CD8-positive, alpha-beta memory T cell (primary cell): ENCODE results near the gene DIP2B. TPM values are rescaled to one million over a fixed set of nuclear protein-coding genes. Genes with fewer than 3 reads are reported as not detected.
"Not testable (repeated sequence)": the region's sequence is repeated elsewhere in the genome, so short reads cannot be mapped to it uniquely, and the experiment has no call there.

ENCODE experiments used
- CTCF ChIA-PET: fragments of 350-600 bp; sonication (Branson Sonifier 250); formaldehyde crosslinking; loops from one replicate; lab custom pipeline; 2021; ENCODE audit warnings: antibody characterized with exemption; lab: Charles Lee
- POLR2A ChIA-PET: fragments of 350-600 bp; sonication (Branson Sonifier 250); formaldehyde crosslinking; loops from one replicate; lab custom pipeline; 2021; ENCODE audit warnings: antibody characterized with exemption; lab: Charles Lee
- DNase-seq, 5 donors: peaks; one replicate each; pipeline versions ENCODE4 v3.0.0 to v3.0.0-alpha.2; 2020 to 2022; ENCODE audit warnings: mixed read lengths in 1 of 5
- H3K27ac ChIP-seq: one replicate; pipeline ENCODE4 v1.7.0; 2013; ENCODE audit warnings: low read depth, mild to moderate bottlenecking, low read length, moderate library complexity
- H3K27me3 ChIP-seq: 2 replicates; pipeline ENCODE4 v1.7.0; 2013; ENCODE audit warnings: low read length, mild to moderate bottlenecking; ENCODE audit not compliant: insufficient read depth, poor library complexity, severe bottlenecking
- H3K36me3 ChIP-seq: 2 replicates; pipeline ENCODE4 v1.7.0; 2013; ENCODE audit warnings: mild to moderate bottlenecking, low read length, moderate library complexity; ENCODE audit not compliant: insufficient read depth
- H3K4me1 ChIP-seq: 2 replicates; pipeline ENCODE4 v1.7.0; 2013; ENCODE audit warnings: mild to moderate bottlenecking, low read length, moderate library complexity; ENCODE audit not compliant: insufficient read depth
- H3K4me3 ChIP-seq: 2 replicates; pipeline ENCODE4 v1.7.0; 2013; ENCODE audit warnings: mild to moderate bottlenecking, low read length
- H3K9me3 ChIP-seq: 2 replicates; pipeline ENCODE4 v1.7.0; 2013; ENCODE audit warnings: mild to moderate bottlenecking, low read length
- H3K27ac Mint-ChIP-seq, 8 donors: one replicate each; pipeline ENCODE4 v1.8.0; 2020 to 2021; ENCODE audit warnings: mixed read lengths in 8 of 8, mild to moderate bottlenecking in 6 of 8, inconsistent platforms in 3 of 8, moderate library complexity in 3 of 8
- H3K27me3 Mint-ChIP-seq, 2 donors: one replicate each; pipeline ENCODE4 v1.8.0; 2020 to 2021; ENCODE audit warnings: mixed read lengths in 2 of 2, mild to moderate bottlenecking in 1 of 2, moderate library complexity in 1 of 2
- H3K36me3 Mint-ChIP-seq, 3 donors: one replicate each; pipeline ENCODE4 v1.8.0; 2020 to 2021; ENCODE audit warnings: mixed read lengths in 3 of 3, inconsistent platforms in 1 of 3, mild to moderate bottlenecking in 1 of 3
- H3K4me1 Mint-ChIP-seq, 3 donors: one replicate each; pipeline ENCODE4 v1.8.0; 2020 to 2021; ENCODE audit warnings: mixed read lengths in 3 of 3, inconsistent platforms in 1 of 3, mild to moderate bottlenecking in 1 of 3
- H3K4me3 Mint-ChIP-seq, 7 donors: one replicate each; pipeline ENCODE4 v1.8.0; 2020 to 2021; ENCODE audit warnings: mixed read lengths in 7 of 7, mild to moderate bottlenecking in 6 of 7, moderate library complexity in 4 of 7, inconsistent platforms in 2 of 7
- H3K9me3 Mint-ChIP-seq, 5 donors: one replicate each; pipeline ENCODE4 v1.8.0; 2020 to 2022; ENCODE audit warnings: mixed read lengths in 5 of 5, mild to moderate bottlenecking in 3 of 5, moderate library complexity in 2 of 5, inconsistent platforms in 1 of 5
- polyA plus RNA-seq: library from polyadenylated mRNA; unstranded; fragments of 300-500 nt; fragmentation: Illumina TruSeq; gene quantifications from one replicate; pipeline ENCODE4 v1.2.3, GENCODE V29; 2021
- total RNA-seq, 2 experiments: library from RNA; stranded (reverse); gene quantifications; one replicate each; pipeline ENCODE4 v1.2.3, GENCODE V29; 2021

Gene DIP2B
- total and polyA plus RNA-seq, 3 experiments from 2014 or later = 7.9 to 21.0 (median 20.4) TPM

DNA sequence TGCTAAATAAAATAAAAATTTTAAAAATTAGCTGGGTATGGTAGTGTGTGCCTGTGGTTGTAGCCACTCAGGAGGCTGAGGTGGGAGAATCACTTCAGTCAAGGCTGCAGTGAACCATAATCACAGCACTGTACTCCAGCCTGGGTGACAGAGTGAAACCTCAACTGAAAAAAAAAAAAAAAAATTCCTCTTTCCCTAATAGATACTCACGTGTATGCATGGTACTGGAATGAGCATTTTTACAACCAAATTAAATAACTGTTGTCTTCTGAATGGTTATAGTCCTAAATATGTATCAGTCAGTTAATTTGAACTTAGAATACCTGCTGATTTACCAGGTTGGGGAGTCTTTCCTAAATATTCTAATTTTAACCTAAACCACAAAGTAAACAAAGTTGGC is 160.8 kb downstream of the DIP2B start:
- Mint-ChIP-seq H3K4me1 (peaks cover 0 to 1% (median 0%) of the 10 kb centered on the region in 3 donors), H3K4me3 (no peak overlapping the region), H3K27me3 (no peaks in the 10 kb centered on the region), H3K9me3 (no peaks in the 10 kb centered on the region), H3K27ac (no peak overlapping the region), H3K36me3 (peaks cover 0 to 22% (median 8%) of the 10 kb centered on the region in 3 donors)
- H3K4me1 ChIP-seq = no peaks in the 10 kb centered on the region
- no peaks in the 10 kb centered on the region for H3K27me3 ChIP-seq
- no peak overlapping the region for H3K27ac ChIP-seq
- no peaks in the 10 kb centered on the region for H3K9me3 ChIP-seq
- POLR2A ChIA-PET = no interaction called here
- CTCF ChIA-PET = no interaction called here
- DNase-seq = no peak
- H3K4me3 ChIP-seq = no peak overlapping the region
- no peaks in the 10 kb centered on the region for H3K36me3 ChIP-seq

GRCh38 chr12:50666023-50666422 is 161.2 kb downstream of the DIP2B start:
- no peak overlapping the region for H3K27ac ChIP-seq
- H3K9me3 Mint-ChIP-seq = no peaks in the 10 kb centered on the region
- ChIA-PET POLR2A (no interaction called here), CTCF (no interaction called here)
- H3K27me3 Mint-ChIP-seq = no peaks in the 10 kb centered on the region
- peaks cover 0 to 23% (median 11%) of the 10 kb centered on the region in 3 donors for H3K36me3 Mint-ChIP-seq
- H3K4me1 ChIP-seq = no peaks in the 10 kb centered on the region
- no peaks in the 10 kb centered on the region for H3K27me3 ChIP-seq
- no peaks in the 10 kb centered on the region for H3K9me3 ChIP-seq
- no peak overlapping the region for H3K4me3 Mint-ChIP-seq
- peaks cover 2% of the 10 kb centered on the region for H3K36me3 ChIP-seq
- H3K4me1 Mint-ChIP-seq = peaks cover 0 to 1% (median 0%) of the 10 kb centered on the region in 3 donors
- no peak for DNase-seq
- H3K4me3 ChIP-seq = no peak overlapping the region
- H3K27ac Mint-ChIP-seq = no peak overlapping the region

DNA sequence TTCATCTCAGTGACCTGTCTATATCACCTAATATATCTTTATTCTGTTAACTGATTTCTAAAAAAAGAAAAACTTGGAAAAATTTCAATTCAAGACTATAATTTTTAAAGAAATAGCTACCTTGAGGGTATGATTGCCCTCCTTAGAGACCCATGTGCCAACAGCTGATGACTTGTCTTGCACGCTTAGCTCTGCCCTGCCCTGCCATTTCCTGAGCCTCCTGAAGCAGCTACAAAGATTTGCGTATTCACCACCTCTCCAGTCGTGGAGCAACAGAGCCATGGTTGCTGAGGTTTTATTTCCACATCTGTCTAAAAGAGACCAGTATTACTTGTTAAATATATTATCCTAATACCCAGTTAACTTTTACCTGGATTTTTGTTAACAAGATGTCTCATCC is 167.4 kb downstream of the DIP2B start:
- CTCF ChIA-PET = no interaction called here
- Mint-ChIP-seq H3K4me1 (no peaks in the 10 kb centered on the region), H3K27me3 (no peaks in the 10 kb centered on the region), H3K27ac (peak overlapping the region in 1 of 8 donors; percentile 19), H3K4me3 (no peak overlapping the region), H3K36me3 (peaks cover 0 to 55% (median 19%) of the 10 kb centered on the region in 3 donors), H3K9me3 (no peaks in the 10 kb centered on the region)
- Histone ChIP-seq H3K4me1 (no peaks in the 10 kb centered on the region), H3K27me3 (no peaks in the 10 kb centered on the region), H3K36me3 (peaks cover 16% of the 10 kb centered on the region), H3K4me3 (no peak overlapping the region), H3K9me3 (no peaks in the 10 kb centered on the region), H3K27ac (no peak overlapping the region)
- DNase-seq = no peak
- POLR2A ChIA-PET = no interaction called here

- no peak overlapping the region for H3K4me3 Mint-ChIP-seq
- Histone ChIP-seq H3K9me3 (no peaks in the 10 kb centered on the region), H3K27ac (no peak overlapping the region), H3K4me1 (no peaks in the 10 kb centered on the region), H3K4me3 (no peak overlapping the region), H3K27me3 (no peaks in the 10 kb centered on the region), H3K36me3 (peaks cover 25% of the 10 kb centered on the region)
- H3K9me3 Mint-ChIP-seq = no peaks in the 10 kb centered on the region
- H3K27ac Mint-ChIP-seq = no peak overlapping the region
- H3K27me3 Mint-ChIP-seq = no peaks in the 10 kb centered on the region
- POLR2A ChIA-PET = no interaction called here
- no peaks in the 10 kb centered on the region for H3K4me1 Mint-ChIP-seq
- no peak for DNase-seq
- CTCF ChIA-PET = interaction anchor here (0.6 kb wide), 1 partner anchor 161 kb away, joined by 3 read pairs; no protein-coding TSS in a partner anchor
- H3K36me3 Mint-ChIP-seq = peaks cover 4 to 74% (median 22%) of the 10 kb centered on the region in 3 donors
Measured at GRCh38 chr12:50676756-50677155, 172.0 kb downstream of the DIP2B start.

DNA sequence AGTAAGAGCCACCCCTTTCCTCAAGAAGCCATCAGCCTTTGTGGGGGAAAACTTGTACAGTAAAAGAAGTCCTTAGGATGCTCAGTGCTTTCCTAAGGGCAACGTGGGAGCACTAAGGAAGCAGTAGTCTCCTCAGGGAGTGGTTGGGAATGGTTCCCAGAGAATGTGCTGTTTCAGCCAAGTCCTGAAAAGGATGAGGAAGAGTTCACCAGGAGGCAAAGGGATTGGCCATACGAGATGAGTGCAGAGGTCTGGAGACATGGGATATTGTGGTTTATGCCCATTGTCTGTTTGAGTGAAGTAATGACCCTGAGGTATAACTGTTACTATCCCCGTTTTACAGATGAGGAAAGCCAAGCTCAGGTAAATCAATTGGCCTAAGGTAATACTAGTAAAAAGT is 173.1 kb downstream of the DIP2B start:
- no peaks in the 10 kb centered on the region for H3K9me3 Mint-ChIP-seq
- Histone ChIP-seq H3K4me3 (no peak overlapping the region), H3K27me3 (no peaks in the 10 kb centered on the region), H3K4me1 (no peaks in the 10 kb centered on the region), H3K9me3 (no peaks in the 10 kb centered on the region), H3K36me3 (peaks cover 25% of the 10 kb centered on the region), H3K27ac (no peak overlapping the region)
- POLR2A ChIA-PET = no interaction called here
- H3K27me3 Mint-ChIP-seq = no peaks in the 10 kb centered on the region
- no peaks in the 10 kb centered on the region for H3K4me1 Mint-ChIP-seq
- CTCF ChIA-PET = no interaction called here
- no peak overlapping the region for H3K4me3 Mint-ChIP-seq
- peak overlapping the region in 2 of 8 donors; percentile 8 to 64 for H3K27ac Mint-ChIP-seq
- H3K36me3 Mint-ChIP-seq = peaks cover 7 to 78% (median 25%) of the 10 kb centered on the region in 3 donors
- DNase-seq = no peak

GRCh38 chr12:50678650-50679365 is 174.0 kb downstream of the DIP2B start:
- no peak overlapping the region for H3K4me3 Mint-ChIP-seq

DNA sequence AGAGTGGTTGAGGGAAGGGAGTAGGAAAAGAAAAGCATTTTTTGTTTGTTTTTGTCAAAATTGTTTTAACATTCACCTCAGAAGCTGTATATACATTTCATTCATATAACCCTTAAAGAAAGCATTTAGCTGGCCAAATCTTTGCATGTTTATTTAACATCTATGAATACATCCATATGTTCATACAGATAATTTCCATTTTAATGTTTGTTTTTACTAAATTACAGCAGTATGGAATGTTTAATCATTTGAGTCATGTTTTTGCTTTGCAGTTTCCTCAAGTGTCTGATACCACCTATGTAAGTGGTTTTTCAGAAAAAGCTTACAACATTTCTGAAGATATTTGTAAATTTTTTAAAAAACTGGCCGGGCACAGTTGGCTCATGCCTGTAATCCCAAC is 174.8 kb downstream of the DIP2B start:
- DNase-seq = no peak
- H3K27me3 ChIP-seq = no peaks in the 10 kb centered on the region
- no peak overlapping the region for H3K4me3 Mint-ChIP-seq
- H3K4me1 Mint-ChIP-seq = no peaks in the 10 kb centered on the region
- no peak overlapping the region for H3K27ac Mint-ChIP-seq
- no peaks in the 10 kb centered on the region for H3K4me1 ChIP-seq
- H3K36me3 Mint-ChIP-seq = peaks cover 7 to 80% (median 25%) of the 10 kb centered on the region in 3 donors
- no peak overlapping the region for H3K27ac ChIP-seq
- no peaks in the 10 kb centered on the region for H3K27me3 Mint-ChIP-seq
- peaks cover 24% of the 10 kb centered on the region for H3K36me3 ChIP-seq
- no peaks in the 10 kb centered on the region for H3K9me3 ChIP-seq
- H3K9me3 Mint-ChIP-seq = no peaks in the 10 kb centered on the region
- H3K4me3 ChIP-seq = no peak overlapping the region
- ChIA-PET POLR2A (no interaction called here), CTCF (no interaction called here)

More at GRCh38 chr12:50678650-50679365, 174.0 kb downstream of the DIP2B start:
- Histone ChIP-seq H3K27ac (no peak overlapping the region), H3K36me3 (peaks cover 25% of the 10 kb centered on the region), H3K9me3 (no peaks in the 10 kb centered on the region), H3K27me3 (no peaks in the 10 kb centered on the region), H3K4me3 (no peak overlapping the region), H3K4me1 (no peaks in the 10 kb centered on the region)
- no peaks in the 10 kb centered on the region for H3K27me3 Mint-ChIP-seq
- ChIA-PET POLR2A (no interaction called here), CTCF (no interaction called here)
- no peaks in the 10 kb centered on the region for H3K9me3 Mint-ChIP-seq
- peaks cover 7 to 81% (median 25%) of the 10 kb centered on the region in 3 donors for H3K36me3 Mint-ChIP-seq
- no peak for DNase-seq
- H3K4me1 Mint-ChIP-seq = no peaks in the 10 kb centered on the region
- H3K27ac Mint-ChIP-seq = no peak overlapping the region

- H3K9me3 Mint-ChIP-seq, H3K27me3 ChIP-seq, H3K4me3 ChIP-seq, H3K4me1 ChIP-seq, DNase-seq, H3K27me3 Mint-ChIP-seq, H3K4me1 Mint-ChIP-seq, H3K4me3 Mint-ChIP-seq, CTCF ChIA-PET, POLR2A ChIA-PET, H3K9me3 ChIP-seq, H3K27ac ChIP-seq: not testable (repeated sequence)
- peaks cover 27% of the 10 kb centered on the region for H3K36me3 ChIP-seq
- Mint-ChIP-seq H3K27ac (peak overlapping the region in 1 of 8 donors; percentile 61), H3K36me3 (peaks cover 7 to 76% (median 23%) of the 10 kb centered on the region in 3 donors)
Measured at GRCh38 chr12:50681064-50681463, 176.3 kb downstream of the DIP2B start.
